Activated T-cell treated with anti-CD3 and anti-CD28 coated beads for 4 hours (primary cell): ENCODE data around the gene AHCYL1.

Experiments
- DNase-seq: peaks from one replicate; pipeline ENCODE4 v3.0.0-alpha.2; 2020

The AHCYL1 gene

DNA sequence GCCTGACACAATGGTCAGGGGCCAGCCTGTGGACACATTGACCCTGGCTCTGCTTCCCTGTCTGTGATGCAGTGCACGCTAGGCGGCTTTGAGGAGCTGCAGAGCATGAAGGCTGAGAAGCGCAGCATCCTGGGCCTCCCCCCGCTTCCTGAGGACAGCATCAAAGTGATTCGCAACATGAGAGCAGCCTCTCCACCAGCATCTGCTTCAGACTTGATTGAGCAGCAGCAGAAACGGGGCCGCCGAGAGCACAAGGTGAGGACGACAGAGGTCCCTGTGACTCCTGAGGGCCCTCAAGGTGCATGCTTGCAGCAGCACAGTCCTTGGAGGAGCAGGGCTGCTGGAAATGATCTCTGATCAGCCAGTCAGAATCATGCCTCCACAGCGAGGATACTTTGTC is 58.5 kb downstream of the AHCYL1 start:
- DNase-seq = no peak

DNA sequence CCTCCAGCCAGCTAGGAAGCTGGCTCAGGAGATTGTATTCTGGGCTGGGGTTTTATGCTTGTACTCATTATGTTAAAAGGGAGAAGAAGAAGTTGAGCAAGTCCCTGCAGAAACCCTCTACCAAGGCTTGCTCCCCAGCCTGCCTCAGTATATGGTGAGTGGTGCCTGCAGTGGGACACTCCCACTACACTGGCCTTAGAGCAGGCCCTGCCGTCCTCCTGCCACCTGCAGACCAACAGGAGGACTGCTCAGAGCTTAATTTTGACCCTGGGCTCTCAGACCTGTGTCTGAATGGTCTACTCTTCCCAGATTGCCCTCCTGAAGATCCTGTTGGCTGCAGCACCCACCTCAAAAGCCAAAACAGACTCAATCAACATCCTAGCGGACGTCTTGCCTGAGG is 62.9 kb downstream of the AHCYL1 start:
- DNase-seq = no peak

DNA sequence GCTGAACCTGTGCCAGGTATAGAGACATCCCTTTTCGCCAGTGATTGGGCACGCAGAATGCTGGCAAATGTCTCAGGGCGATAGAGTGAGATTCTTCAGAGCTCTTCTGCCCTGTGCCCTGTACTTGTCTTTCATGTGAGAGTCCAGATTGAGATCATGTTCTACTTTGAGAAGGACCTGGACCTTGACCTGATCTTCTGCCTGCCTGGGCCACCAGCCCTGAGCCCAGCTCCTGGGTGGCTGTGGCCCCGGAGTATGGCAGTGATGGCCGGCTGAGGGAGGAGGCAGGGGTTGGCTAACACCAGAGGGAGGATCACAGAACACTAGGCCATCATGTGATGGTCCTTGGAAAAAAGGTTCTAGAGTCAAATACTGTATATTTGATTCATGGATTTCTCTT is 63.7 kb downstream of the AHCYL1 start:
- no peak for DNase-seq

DNA sequence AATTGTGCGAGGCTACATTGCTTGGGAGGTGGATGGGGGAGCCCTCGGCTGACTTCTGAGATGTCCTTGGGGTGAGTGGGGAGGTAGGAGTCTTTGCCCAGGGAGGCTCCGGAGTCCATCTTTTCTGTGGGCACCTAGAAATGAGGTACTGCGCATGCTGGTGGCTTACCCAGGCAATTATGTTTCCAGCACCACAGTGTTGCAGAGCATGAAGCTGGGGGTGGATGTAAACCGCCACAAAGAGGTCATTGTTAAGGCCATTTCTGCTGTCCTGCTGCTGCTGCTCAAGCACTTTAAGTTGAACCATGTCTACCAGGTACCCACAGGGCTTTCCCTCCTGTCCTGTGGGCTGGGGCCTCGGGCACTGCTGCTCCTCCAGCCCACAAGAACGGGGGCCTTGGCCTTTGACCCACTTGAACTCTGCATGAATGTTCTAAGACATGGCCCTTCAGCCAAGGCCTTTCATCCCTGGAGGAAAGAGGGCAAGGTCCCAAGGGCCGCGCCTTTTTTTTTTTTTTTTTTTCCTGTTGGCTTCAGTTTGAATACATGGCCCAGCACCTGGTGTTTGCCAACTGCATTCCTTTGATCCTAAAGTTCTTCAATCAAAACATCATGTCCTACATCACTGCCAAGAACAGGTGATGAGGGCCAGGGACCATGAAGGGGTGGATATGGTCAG is 64.5 kb downstream of the AHCYL1 start:
- no peak for DNase-seq

- no peak for DNase-seq
These were observed 65.4 kb downstream of the AHCYL1 start for GRCh38 chr1:110049801-110050601.

GRCh38 chr1:110050602-110051261 is 66.2 kb downstream of the AHCYL1 start:
- DNase-seq = no peak

DNA sequence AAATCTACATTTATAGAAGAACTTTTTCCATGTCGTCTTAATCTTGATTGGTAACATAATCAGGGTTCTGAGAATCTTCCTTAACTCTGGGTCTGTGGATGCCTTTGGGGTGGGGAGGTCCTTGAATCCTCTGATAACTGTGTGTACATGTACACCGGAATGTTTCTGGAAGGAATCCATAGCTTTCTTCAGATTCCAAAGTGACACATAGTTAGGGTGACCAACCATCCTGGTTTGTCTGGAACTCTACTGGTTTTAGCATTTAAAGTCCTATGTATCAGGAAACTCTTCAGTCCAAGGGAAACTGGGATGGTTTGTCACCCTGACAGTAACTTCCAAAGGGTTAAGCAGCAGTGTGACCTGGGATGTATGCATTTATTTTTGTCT is 66.7 kb downstream of the AHCYL1 start:
- DNase-seq = no peak

- peak; percentile 68 for DNase-seq
These were observed 69.2 kb downstream of the AHCYL1 start for GRCh38 chr1:110053552-110054428.

- DNase-seq = no peak
These were observed 71.1 kb downstream of the AHCYL1 start for GRCh38 chr1:110055493-110056284.

GRCh38 chr1:110056285-110056683 is 71.7 kb downstream of the AHCYL1 start:
- no peak for DNase-seq

GRCh38 chr1:110056776-110057175 is 72.2 kb downstream of the AHCYL1 start:
- DNase-seq = no peak

GRCh38 chr1:110057963-110058518 is 73.5 kb downstream of the AHCYL1 start:
- no peak for DNase-seq

- DNase-seq = no peak
These were observed 74.0 kb downstream of the AHCYL1 start for GRCh38 chr1:110058591-110058990.

- DNase-seq = no peak
These were observed 74.7 kb downstream of the AHCYL1 start for GRCh38 chr1:110059133-110059863.

- peak; percentile 70 for DNase-seq
These were observed 75.6 kb downstream of the AHCYL1 start for GRCh38 chr1:110060034-110060661.

DNA sequence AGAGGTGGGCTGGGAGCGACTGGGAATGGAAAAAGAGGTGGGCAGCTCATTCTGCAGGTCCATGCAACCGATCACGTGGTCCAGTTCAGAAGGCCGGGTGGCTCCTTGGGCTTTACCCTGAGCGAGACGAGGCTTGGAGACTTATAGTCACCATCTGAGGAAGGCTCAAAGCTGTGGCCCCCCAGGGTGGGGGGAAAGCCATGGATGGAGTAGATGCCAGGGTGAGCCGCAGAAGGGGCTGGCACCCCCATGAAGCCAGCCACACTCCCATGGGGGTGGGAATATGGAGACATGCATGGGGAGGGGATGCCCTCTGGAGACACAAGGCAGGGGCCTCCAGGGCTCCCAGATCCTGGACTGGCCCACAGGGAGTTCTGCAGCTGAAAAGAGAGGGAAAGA is 76.1 kb downstream of the AHCYL1 start:
- no peak for DNase-seq

DNA sequence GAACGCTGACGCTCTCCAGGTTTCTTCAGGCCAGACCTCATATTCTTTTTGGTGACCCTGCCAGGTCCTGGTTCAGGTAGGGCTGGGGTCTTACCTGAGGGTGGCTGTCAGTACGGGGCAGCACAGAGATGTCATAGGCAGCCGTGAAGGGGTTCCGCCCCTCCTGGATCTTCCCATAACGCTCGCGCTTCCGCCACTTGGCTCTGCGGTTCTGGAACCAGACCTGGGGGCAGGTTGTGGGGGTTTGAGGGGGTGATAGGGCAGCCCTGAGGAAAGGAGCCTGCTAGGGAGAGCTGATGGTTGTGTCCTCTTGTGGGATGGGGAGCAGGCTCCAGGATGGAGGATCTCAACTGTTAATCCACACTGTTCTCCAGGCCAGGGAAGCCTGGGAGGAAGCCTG is 76.8 kb downstream of the AHCYL1 start:
- no peak for DNase-seq

GRCh38 chr1:110062612-110063011 is 78.0 kb downstream of the AHCYL1 start:
- no peak for DNase-seq

- DNase-seq = no peak
These were observed 79.2 kb downstream of the AHCYL1 start for GRCh38 chr1:110063781-110064180.

DNA sequence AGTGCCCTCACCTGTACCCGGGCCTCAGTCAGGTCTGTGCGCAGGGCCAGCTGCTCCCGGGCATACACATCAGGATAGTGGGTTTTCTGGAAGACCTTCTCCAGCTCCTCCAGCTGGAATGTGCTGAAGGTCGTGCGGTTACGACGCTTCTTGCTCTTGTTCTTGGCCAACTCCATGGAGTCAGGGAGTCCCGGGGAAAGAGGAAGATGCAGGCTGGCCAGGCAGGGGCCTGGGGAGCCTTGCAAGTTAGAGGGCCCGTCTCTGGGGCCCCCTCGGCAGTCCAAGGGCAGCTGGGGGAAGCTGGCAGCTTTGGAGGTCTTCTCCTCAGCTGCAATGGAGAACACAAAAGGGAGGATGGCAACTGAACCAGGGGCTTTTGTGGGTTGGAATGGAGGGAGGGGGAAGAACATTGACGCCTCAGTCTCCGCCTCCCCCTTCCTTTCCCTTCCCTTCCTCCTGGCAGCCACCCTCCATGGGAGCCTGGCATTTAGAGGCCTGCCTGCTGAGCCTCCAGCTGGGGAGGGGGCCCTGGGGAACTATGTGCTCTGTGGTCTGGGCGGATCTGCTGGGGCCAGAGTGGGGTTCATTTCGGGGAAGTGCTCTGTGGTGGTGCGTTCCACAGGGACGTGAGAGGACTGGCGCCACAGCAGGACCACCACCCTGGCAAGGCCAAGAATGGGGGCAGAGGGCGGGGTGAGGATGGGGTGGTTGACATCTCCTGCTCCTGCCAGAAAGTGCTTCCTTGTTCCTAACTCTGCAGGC is 80.2 kb downstream of the AHCYL1 start:
- DNase-seq = no peak
